HL-60 (cell line): Measurements from ENCODE around the gene COPS4.
"Not testable (repeated sequence)": the region's sequence is repeated elsewhere in the genome, so short reads cannot be mapped to it uniquely, and the experiment has no call there.

ENCODE experiments used
- DNase-seq, 2 experiments: peaks; one replicate each; pipeline ENCODE4 v3.0.0-alpha.2; 2010 to 2020; ENCODE audit warnings: low read depth in 1 of 2, low spot score in 1 of 2
- H3K27ac ChIP-seq: fragments of 250-450 bp; sonication (Bioruptor Pico); replicated peaks from 2 replicates; pipeline ENCODE4 v1.5.1; 2020; ENCODE audit warnings: mild to moderate bottlenecking, moderate library complexity
- H3K27me3 ChIP-seq: fragments of 250-450 bp; sonication (Bioruptor Pico); 2 replicates; pipeline ENCODE4 v1.5.1; 2021; ENCODE audit warnings: mild to moderate bottlenecking, moderate library complexity; ENCODE audit not compliant: insufficient read depth, poor library complexity, severe bottlenecking
- H3K4me3 ChIP-seq: replicated peaks from 2 replicates; pipeline ENCODE4 v1.5.1; 2011; ENCODE audit warnings: mild to moderate bottlenecking, control low read depth, low read length; ENCODE audit not compliant: insufficient read depth
- GABPA ChIP-seq: IDR thresholded peaks from 2 replicates; pipeline ENCODE4 v1.6.1; 2012; ENCODE audit warnings: low read depth
- POLR2AphosphoS5 ChIP-seq: IDR thresholded peaks from 2 replicates; pipeline ENCODE4 v1.6.1; 2012; ENCODE audit warnings: low read depth
- SPI1 ChIP-seq: IDR thresholded peaks from 2 replicates; pipeline ENCODE4 v1.6.1; 2012; ENCODE audit warnings: low read depth, mild to moderate bottlenecking, borderline replicate concordance
- TF ChIP-seq, protein P1 (sequence below): IDR thresholded peaks from 2 replicates; pipeline ENCODE4 v1.6.1; 2012; ENCODE audit warnings: low read depth; ENCODE audit not compliant: insufficient replicate concordance
- TF ChIP-seq, protein P2 (sequence below): IDR thresholded peaks from one replicate; pipeline ENCODE4 v1.5.1; 2011; ENCODE audit warnings: low read length, control low read depth, inconsistent platforms; ENCODE audit not compliant: insufficient read depth

COPS4 gene

DNA sequence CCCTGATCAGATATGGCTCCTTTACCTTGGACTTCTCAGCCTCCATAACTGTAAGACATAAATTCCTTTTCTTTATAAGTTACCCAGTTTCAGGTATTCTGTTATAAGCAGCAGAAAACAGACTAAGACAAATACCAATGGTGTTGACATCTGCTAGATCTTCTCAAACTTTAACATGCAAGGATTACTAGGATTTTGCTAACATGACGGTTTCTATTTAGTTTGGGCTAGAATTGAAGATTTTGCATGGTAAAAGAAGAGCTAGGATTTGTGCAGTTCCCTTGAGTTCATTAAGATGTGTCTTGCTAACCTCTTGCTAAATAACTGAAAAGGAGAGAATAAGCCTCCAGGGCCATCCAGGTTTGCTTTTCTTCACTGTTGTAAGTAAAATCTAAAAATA, 5.3 kb upstream of the COPS4 start:
- no peak for DNase-seq
- no peak overlapping the region for H3K4me3 ChIP-seq
- H3K27me3 ChIP-seq, result no peaks in the 10 kb centered on the region
- H3K27ac ChIP-seq, result no peak overlapping the region
- TF ChIP-seq GABPA, result no peak
- TF ChIP-seq, protein P1, sequence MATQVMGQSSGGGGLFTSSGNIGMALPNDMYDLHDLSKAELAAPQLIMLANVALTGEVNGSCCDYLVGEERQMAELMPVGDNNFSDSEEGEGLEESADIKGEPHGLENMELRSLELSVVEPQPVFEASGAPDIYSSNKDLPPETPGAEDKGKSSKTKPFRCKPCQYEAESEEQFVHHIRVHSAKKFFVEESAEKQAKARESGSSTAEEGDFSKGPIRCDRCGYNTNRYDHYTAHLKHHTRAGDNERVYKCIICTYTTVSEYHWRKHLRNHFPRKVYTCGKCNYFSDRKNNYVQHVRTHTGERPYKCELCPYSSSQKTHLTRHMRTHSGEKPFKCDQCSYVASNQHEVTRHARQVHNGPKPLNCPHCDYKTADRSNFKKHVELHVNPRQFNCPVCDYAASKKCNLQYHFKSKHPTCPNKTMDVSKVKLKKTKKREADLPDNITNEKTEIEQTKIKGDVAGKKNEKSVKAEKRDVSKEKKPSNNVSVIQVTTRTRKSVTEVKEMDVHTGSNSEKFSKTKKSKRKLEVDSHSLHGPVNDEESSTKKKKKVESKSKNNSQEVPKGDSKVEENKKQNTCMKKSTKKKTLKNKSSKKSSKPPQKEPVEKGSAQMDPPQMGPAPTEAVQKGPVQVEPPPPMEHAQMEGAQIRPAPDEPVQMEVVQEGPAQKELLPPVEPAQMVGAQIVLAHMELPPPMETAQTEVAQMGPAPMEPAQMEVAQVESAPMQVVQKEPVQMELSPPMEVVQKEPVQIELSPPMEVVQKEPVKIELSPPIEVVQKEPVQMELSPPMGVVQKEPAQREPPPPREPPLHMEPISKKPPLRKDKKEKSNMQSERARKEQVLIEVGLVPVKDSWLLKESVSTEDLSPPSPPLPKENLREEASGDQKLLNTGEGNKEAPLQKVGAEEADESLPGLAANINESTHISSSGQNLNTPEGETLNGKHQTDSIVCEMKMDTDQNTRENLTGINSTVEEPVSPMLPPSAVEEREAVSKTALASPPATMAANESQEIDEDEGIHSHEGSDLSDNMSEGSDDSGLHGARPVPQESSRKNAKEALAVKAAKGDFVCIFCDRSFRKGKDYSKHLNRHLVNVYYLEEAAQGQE, result no peak
- TF ChIP-seq, protein P2, sequence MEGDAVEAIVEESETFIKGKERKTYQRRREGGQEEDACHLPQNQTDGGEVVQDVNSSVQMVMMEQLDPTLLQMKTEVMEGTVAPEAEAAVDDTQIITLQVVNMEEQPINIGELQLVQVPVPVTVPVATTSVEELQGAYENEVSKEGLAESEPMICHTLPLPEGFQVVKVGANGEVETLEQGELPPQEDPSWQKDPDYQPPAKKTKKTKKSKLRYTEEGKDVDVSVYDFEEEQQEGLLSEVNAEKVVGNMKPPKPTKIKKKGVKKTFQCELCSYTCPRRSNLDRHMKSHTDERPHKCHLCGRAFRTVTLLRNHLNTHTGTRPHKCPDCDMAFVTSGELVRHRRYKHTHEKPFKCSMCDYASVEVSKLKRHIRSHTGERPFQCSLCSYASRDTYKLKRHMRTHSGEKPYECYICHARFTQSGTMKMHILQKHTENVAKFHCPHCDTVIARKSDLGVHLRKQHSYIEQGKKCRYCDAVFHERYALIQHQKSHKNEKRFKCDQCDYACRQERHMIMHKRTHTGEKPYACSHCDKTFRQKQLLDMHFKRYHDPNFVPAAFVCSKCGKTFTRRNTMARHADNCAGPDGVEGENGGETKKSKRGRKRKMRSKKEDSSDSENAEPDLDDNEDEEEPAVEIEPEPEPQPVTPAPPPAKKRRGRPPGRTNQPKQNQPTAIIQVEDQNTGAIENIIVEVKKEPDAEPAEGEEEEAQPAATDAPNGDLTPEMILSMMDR, result no peak
- TF ChIP-seq POLR2AphosphoS5, result no peak
- TF ChIP-seq SPI1, result no peak

DNA sequence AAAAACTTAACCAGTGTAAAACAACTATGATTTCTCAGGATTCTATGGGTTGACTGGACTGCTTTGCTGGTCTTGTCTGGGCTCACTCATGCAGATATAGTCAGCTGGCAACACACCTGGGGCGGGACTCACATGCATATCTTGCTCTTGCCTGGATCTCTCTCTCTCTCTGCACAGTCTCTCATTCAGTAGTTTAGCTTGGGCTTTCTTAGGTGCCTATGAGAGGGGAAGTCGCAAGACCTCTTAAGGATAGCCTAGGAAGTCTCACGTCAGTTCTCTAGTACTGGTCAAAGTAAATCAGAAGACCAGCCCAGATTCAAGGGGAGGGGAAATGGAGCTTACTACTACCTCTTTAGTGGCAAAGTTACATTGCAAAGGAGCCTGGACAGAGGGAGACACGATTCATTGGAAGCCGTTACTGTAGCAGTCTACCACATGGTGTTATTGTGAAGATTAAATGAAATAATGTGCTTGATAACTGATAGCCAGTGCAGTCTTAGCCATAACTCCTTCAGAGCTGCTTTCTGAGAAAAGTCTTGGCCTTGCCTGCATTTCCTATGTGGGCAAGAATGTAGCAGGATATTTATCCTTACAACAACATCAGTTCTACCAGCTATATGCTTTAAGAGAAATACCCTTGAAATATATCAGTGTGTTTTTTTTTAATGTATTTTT, 2.1 kb downstream of the COPS4 start:
- no peak overlapping the region for H3K4me3 ChIP-seq
- DNase-seq, result peak; percentile 30 to 61
- TF ChIP-seq SPI1, result peak; percentile 78; the same call in 1 of the 2 replicates
- TF ChIP-seq POLR2AphosphoS5, result no peak
- H3K27ac ChIP-seq, result peak overlapping the region; percentile 23
- no peaks in the 10 kb centered on the region for H3K27me3 ChIP-seq

DNA sequence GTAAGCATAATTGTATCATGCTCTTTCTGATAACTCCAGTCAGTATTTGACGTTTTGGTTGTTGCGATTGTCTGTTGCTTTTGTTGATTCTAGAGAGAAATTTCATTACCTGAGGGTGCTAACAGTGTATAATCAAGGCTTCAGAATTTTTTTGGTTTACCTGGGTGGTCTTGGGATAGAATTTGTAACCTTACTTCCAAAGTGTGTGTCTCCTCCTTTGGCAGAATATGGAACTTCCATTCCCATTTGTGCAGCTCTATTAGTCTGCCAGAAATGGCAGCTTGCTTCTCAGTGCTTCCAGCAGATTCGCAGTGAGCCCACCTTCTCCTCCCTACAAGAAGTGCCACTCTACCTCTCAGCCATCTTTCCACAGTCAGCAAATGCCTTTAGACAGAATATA, 5.3 kb downstream of the COPS4 start:
- no peak overlapping the region for H3K27ac ChIP-seq
- DNase-seq, result no peak
- H3K27me3 ChIP-seq, result no peaks in the 10 kb centered on the region
- no peak overlapping the region for H3K4me3 ChIP-seq
- no peak for TF ChIP-seq POLR2AphosphoS5
- TF ChIP-seq GABPA, result no peak
- TF ChIP-seq, protein P2, result no peak
- no peak for TF ChIP-seq SPI1
- TF ChIP-seq, protein P1, result no peak

DNA sequence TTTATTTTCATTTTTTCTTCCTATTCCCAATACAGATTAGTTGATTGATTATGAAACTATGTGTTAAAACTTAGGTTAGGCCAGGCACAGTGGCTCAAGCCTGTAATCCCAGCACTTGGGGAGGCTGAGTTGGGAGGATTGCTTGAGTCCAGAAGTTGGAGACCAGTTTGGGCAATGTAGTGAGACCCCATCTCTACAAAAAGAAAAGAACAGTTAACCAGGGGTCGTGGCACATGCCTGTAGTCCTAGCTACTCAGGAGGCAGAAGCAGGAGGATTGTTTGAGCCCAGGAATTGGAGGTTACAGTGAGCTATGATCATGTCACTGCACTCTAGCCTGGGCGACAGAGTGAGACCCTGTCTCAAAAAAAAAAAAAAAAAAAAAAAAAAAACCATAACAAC, 8.2 kb downstream of the COPS4 start:
- not testable (repeated sequence) for DNase-seq, H3K4me3 ChIP-seq

DNA sequence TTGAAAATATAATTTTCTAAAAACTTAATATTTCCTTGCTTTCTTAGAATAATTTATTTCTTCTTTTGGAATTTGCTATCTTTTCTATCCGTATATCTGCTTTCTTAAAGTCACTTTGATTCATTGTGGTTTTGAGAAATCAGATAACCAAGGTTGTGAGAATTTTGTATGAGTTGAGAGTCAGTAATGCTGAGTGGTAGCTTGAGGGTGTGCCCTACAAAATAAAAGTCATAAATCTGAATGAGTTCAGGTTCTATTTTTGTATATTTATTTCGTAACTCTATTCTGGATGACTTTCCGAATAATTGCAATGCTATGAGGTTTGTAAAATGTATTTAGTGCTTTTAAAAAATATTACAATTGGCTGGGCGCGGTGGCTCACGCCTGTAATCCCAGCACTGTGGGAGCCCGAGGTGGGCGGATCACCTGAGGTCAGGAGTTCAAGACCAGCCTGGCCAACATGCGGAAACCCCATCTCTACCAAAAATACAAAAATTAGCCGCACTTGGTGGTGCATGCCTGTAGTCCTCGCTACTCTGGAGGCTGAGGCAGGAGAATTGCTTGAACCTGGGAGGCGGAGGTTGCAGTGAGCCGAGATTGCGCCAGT, 8.9 kb downstream of the COPS4 start:
- no peak overlapping the region for H3K27ac ChIP-seq
- DNase-seq, result no peak
- TF ChIP-seq SPI1, result no peak
- TF ChIP-seq, protein P2, result no peak
- H3K27me3 ChIP-seq, result no peaks in the 10 kb centered on the region
- no peak overlapping the region for H3K4me3 ChIP-seq

More for the DNA sequence above, 8.2 kb downstream of the COPS4 start:
- H3K27me3 ChIP-seq, H3K27ac ChIP-seq: not testable (repeated sequence)
